Uterus (tissue), 4 donors: Measurements from ENCODE around the gene SND1. TPM values are rescaled to one million over a fixed set of nuclear protein-coding genes. Genes with fewer than 3 reads are reported as not detected.

Experiments used
- DNase-seq, 2 donors: peaks; one replicate each; pipeline ENCODE4 v3.0.0-alpha.2; 2019 to 2020
- H3K27ac ChIP-seq, 2 donors: fragments of 200-600 bp; sonication (generic); 1 replicate in 1 of 2; 2 replicates in 1 of 2; pipeline ENCODE4 v1.5.1; 2016 to 2018
- H3K27me3 ChIP-seq, 2 donors: fragments of 200-600 bp; sonication (generic); one replicate each; pipeline ENCODE4 v1.5.1; 2018 to 2019; ENCODE audit warnings: control low read depth in 1 of 2
- H3K36me3 ChIP-seq, 2 donors: fragments of 200-600 bp; sonication (generic); one replicate each; pipeline ENCODE4 v1.5.1; 2019; ENCODE audit warnings: control low read depth in 1 of 2
- H3K4me1 ChIP-seq, 2 donors: fragments of 200-600 bp; sonication (generic); one replicate each; pipeline ENCODE4 v1.5.1; 2018 to 2019; ENCODE audit warnings: control low read depth in 1 of 2
- H3K4me3 ChIP-seq, 2 donors: fragments of 200-600 bp; sonication (generic); 1 replicate in 1 of 2; 2 replicates in 1 of 2; pipeline ENCODE4 v1.5.1; 2018 to 2019; ENCODE audit warnings: mild to moderate bottlenecking in 1 of 2
- H3K9me3 ChIP-seq, 2 donors: fragments of 200-600 bp; sonication (generic); one replicate each; pipeline ENCODE4 v1.5.1; 2019; ENCODE audit warnings: control low read depth in 1 of 2
- CTCF ChIP-seq, 4 experiments: fragments of 200-600 bp in 2 of 4; fragments of 450-650 bp in 2 of 4; sonication (generic) in 2 of 4; IDR thresholded peaks; one replicate each; pipeline ENCODE4 v1.5.1; 2016 to 2019; ENCODE audit warnings: antibody characterized with exemption in 4 of 4, mild to moderate bottlenecking in 2 of 4, moderate library complexity in 1 of 4
- POLR2A ChIP-seq, 2 donors: fragments of 450-650 bp; IDR thresholded peaks; one replicate each; pipeline ENCODE4 v1.6.1; 2016; ENCODE audit warnings: antibody characterized with exemption in 2 of 2, mild to moderate bottlenecking in 1 of 2, moderate library complexity in 1 of 2
- intact Hi-C: fragments of 100-400 bp; cut with DNase I; formaldehyde crosslinking; loops from one replicate; pipeline ENCODE4 v1.15.1; 2023; ENCODE audit warnings: low total_unique reads
- total RNA-seq, 4 donors: library from RNA; depleted of rRNA in 3 of 4; stranded (reverse); fragments of >200 nt in 3 of 4; gene quantifications; one replicate each; pipeline versions ENCODE4 v1.1.0 to v1.2.4, GENCODE V29; 2014 to 2023
- donor health status: DM: yes; HTN: yes; CAD: no.

SND1 gene
- total RNA-seq, 4 donors from 2014 or later = 54.8 to 192 (median 117) TPM

DNA sequence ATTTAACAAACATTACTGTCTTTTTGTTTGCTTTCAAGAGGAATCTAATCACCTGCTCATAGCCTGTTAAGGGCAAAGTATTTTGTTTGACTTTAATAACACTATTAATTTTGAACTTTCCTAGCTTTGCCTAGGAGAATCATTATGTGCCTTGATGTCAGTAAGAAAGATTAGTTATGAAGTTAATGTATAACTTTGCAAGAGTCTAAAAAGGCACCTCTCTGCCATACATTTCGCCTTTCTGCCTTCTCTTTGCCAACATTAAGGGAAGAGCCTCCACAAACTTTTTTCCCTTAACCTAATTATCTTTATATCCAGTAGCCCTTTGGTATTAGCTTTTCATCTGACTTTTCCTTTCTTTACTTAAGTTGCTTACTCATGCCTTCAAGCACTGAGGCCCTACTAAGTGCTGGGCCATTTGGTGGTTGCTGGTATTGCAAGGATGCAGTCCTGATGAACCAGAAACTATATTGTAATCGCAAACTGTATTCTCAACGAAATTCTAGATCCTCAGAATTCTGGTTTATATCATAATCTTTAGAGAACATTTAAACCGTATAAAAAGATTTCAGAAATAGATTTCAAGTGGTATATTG is 108.5 kb downstream of the SND1 start:
- intact Hi-C loops = no loop called here

GRCh38 chr7:127761196-127761595 is 109.2 kb downstream of the SND1 start:
- TF ChIP-seq POLR2A (IDR thresholded peaks at IDR 0.05) = no peak
- no peak for TF ChIP-seq CTCF (IDR thresholded peaks at IDR 0.05)
- no peak overlapping the region for H3K4me3 ChIP-seq
- H3K27me3 ChIP-seq = no peaks in the 10 kb centered on the region
- H3K9me3 ChIP-seq = no peaks in the 10 kb centered on the region
- no peak for DNase-seq
- no peak overlapping the region for H3K27ac ChIP-seq
- no peaks in the 10 kb centered on the region for H3K36me3 ChIP-seq
- no peaks in the 10 kb centered on the region for H3K4me1 ChIP-seq
- intact Hi-C loops = no loop called here

More for the DNA sequence above, 108.5 kb downstream of the SND1 start:
- DNase-seq = no peak
- no peak overlapping the region for H3K4me3 ChIP-seq
- H3K27ac ChIP-seq = no peak overlapping the region
- H3K4me1 ChIP-seq = no peaks in the 10 kb centered on the region
- no peak for TF ChIP-seq CTCF (IDR thresholded peaks at IDR 0.05)
- no peak for TF ChIP-seq POLR2A (IDR thresholded peaks at IDR 0.05)
- H3K9me3 ChIP-seq = no peaks in the 10 kb centered on the region
- H3K36me3 ChIP-seq = no peaks in the 10 kb centered on the region
- H3K27me3 ChIP-seq = no peaks in the 10 kb centered on the region

DNA sequence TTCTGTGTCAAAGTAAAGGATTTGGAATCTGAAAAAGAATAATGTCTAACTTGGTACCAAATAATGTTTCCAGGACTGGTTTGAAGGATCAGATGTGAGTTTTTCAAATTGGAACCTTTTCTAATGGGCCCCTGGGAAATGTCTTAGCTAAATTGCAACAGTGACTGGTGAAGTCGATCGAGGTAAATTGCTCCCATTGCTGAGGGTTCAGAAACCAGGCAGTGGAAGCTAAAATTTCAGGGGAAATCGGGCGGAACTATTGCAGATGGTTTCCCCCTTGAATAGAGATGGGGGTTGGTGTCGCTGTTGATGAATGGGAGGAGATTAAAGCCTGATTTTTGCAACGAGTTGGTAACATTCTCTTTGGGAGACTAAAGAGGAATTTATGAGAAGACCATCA is 112.7 kb downstream of the SND1 start:
- DNase-seq = no peak
- no peaks in the 10 kb centered on the region for H3K27me3 ChIP-seq
- H3K4me1 ChIP-seq = no peaks in the 10 kb centered on the region
- no peak overlapping the region for H3K27ac ChIP-seq
- no peaks in the 10 kb centered on the region for H3K9me3 ChIP-seq
- no peaks in the 10 kb centered on the region for H3K36me3 ChIP-seq
- intact Hi-C loops = no loop called here
- no peak overlapping the region for H3K4me3 ChIP-seq
- TF ChIP-seq CTCF (IDR thresholded peaks at IDR 0.05) = no peak
- TF ChIP-seq POLR2A (IDR thresholded peaks at IDR 0.05) = no peak

DNA sequence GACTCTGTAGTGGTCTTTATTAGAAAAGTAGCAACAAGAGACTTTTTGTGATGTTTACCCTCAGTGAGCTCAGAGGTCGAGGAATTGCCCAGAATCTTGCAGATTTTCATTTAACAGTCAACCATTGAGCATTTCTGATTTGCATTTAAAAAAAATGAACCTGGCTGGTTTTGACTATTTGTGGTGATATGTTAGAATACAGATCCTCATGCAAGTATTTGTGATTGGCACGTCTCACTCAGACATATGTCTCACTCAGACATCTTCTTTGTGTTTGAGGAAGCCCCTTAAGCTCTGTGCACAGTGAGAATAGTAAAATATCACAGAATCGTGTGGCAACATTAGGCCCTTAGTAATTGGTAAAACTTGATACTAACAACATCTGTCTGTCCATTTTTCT is 113.2 kb downstream of the SND1 start:
- no peak for DNase-seq
- Histone ChIP-seq H3K27me3 (no peaks in the 10 kb centered on the region), H3K4me3 (no peak overlapping the region), H3K4me1 (no peaks in the 10 kb centered on the region), H3K27ac (no peak overlapping the region), H3K9me3 (no peaks in the 10 kb centered on the region), H3K36me3 (no peaks in the 10 kb centered on the region)
- intact Hi-C loops = no loop called here
- TF ChIP-seq POLR2A (IDR thresholded peaks at IDR 0.05) = no peak
- TF ChIP-seq CTCF (IDR thresholded peaks at IDR 0.05) = no peak

DNA sequence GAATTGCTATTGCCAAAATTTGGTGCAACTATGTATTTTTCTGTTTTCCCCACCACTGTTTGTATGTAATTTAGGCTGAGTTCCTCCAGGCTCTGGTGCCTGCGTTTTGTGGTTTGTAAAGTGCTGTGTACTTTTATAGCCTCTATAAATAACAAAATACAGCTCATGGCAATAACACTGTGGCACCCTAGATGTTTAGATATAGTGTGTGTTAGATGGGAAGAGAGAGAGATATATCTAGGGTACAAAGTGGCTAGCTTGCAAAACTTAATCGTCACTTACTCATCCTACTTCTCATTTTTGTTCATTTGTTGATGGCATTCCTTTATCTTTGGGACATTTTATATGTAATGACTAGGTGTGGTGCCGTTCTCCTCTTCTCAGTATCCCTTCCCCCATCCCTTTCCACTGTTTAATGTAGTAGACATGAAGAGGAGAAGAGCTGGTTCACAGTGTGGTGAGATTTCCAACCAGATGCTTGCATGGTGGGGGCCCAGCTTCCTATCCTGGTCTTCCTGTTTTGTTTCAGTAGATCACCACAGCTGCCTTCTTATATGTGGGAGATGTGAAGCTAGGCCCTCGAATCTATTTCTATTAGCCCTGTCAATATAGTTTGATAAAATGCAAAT is 115.0 kb downstream of the SND1 start:
- peaks cover 0 to 3% of the 10 kb centered on the region in 2 donors for H3K4me1 ChIP-seq
- no peaks in the 10 kb centered on the region for H3K9me3 ChIP-seq
- DNase-seq = no peak
- TF ChIP-seq CTCF (IDR thresholded peaks at IDR 0.05) (no peak), POLR2A (IDR thresholded peaks at IDR 0.05) (no peak)
- H3K4me3 ChIP-seq = no peak overlapping the region
- H3K27ac ChIP-seq = no peak overlapping the region
- no peaks in the 10 kb centered on the region for H3K36me3 ChIP-seq
- intact Hi-C loops = no loop called here
- no peaks in the 10 kb centered on the region for H3K27me3 ChIP-seq
